Measurements from ENCODE around the gene C2orf49. TPM values are rescaled to one million over a fixed set of nuclear protein-coding genes. Genes with fewer than 3 reads are reported as not detected.

C2orf49 gene
- total RNA-seq, 4 donors from 2014 or later, result 16.9 to 30.0 (median 20.7) TPM

- no peak for ATAC-seq
- H3K4me3 ChIP-seq, result no peak overlapping the region
- H3K36me3 ChIP-seq, result peaks cover 0 to 7% of the 10 kb centered on the region in 2 donors
- H3K27me3 ChIP-seq, result no peaks in the 10 kb centered on the region
- TF ChIP-seq POLR2A (IDR thresholded peaks at IDR 0.05), result no peak
- no peak for TF ChIP-seq CTCF (IDR thresholded peaks at IDR 0.05)
- TF ChIP-seq POLR2AphosphoS5 (IDR thresholded peaks at IDR 0.05), result no peak
- no peak for TF ChIP-seq EP300 (IDR thresholded peaks at IDR 0.05)
- 6 to 62% methylated on average over 2 to 7 of the region's 7 CpGs for WGBS, 2 donors (ENCODE audit: low coverage in 1 of 2)
- no peaks in the 10 kb centered on the region for H3K9me3 ChIP-seq
- peak overlapping the region in 1 of 4 donors; percentile 1 for H3K27ac ChIP-seq
- peaks cover 0 to 43% (median 0%) of the 10 kb centered on the region in 3 donors for H3K4me1 ChIP-seq
Observed at GRCh38 chr2:105320651-105321215, 16.6 kb upstream of the C2orf49 start.

DNA sequence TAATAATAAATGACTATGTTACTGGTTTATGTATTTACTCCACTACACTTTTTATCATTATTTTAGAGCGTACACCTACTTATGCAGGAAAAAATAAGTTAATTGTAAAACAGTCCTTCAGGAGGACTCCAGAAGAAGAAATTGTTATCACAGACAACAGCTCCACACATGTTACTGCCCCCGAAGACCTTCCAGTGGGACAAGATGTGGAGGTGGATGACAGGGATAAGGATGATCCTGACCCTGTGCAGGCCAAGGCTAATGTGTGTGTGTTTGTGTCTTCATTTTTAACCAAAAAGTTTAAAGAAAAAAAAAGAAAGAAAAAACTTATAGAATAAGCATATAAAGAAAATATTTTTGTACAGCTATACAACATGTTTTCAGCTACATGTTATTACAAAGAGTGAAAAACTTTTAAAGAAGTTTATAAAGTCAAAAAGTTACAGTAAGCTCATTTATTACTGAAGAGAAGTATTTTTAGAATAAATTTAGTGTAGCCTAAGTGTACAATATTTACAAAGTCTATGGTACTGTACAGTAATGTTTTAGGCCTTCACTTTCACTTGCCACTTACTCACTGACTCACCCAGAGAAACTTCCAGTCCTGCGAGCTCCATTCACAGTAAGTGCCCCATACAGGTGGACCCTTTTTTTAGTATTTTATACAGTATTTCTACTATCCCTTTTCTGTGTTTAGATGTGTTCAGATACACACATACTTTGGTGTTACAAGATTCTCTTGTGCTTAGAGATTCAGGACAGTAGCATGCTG, 15.3 kb upstream of the C2orf49 start:
- no peak overlapping the region for H3K4me3 ChIP-seq
- H3K9me3 ChIP-seq, result no peaks in the 10 kb centered on the region
- WGBS, 2 donors (ENCODE audit: low coverage in 1 of 2), result 77 to 91% methylated on average over 3 of the region's 3 CpGs
- H3K4me1 ChIP-seq, result peaks cover 0 to 50% (median 0%) of the 10 kb centered on the region in 3 donors
- no peak for TF ChIP-seq POLR2AphosphoS5 (IDR thresholded peaks at IDR 0.05)
- H3K36me3 ChIP-seq, result peaks cover 0 to 7% of the 10 kb centered on the region in 2 donors
- no peak for ATAC-seq
- H3K27me3 ChIP-seq, result no peaks in the 10 kb centered on the region
- no peak overlapping the region for H3K27ac ChIP-seq

DNA sequence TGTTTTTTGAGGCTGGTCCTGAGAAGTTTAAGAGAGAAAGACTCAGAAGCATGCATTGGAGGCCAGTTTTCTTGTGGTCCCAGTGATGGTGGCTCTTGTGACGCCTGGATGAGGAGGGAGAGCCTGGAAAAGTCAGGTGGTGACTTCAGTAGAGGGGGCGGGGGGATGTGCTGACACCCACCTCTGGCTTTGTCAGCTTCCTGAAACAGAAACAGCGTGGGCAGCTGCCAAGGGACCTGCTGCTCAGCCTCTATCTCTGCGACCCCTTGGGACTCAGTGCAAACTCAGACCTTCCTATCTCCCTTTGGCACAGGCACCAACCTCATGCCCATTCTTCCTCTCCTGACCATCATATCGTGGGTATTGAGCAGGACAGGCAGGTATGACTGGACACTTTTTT, 14.2 kb upstream of the C2orf49 start:
- no peak overlapping the region for H3K27ac ChIP-seq
- H3K4me3 ChIP-seq, result no peak overlapping the region
- ATAC-seq, result no peak
- 58 to 86% methylated on average over 1 to 4 of the region's 5 CpGs for WGBS, 2 donors (ENCODE audit: low coverage in 1 of 2)
- no peaks in the 10 kb centered on the region for H3K9me3 ChIP-seq
- no peak for TF ChIP-seq POLR2A (IDR thresholded peaks at IDR 0.05)
- no peak for TF ChIP-seq EP300 (IDR thresholded peaks at IDR 0.05)
- no peak for TF ChIP-seq CTCF (IDR thresholded peaks at IDR 0.05)
- no peak for TF ChIP-seq POLR2AphosphoS5 (IDR thresholded peaks at IDR 0.05)
- no peaks in the 10 kb centered on the region for H3K27me3 ChIP-seq
- peaks cover 0 to 7% of the 10 kb centered on the region in 2 donors for H3K36me3 ChIP-seq
- peaks cover 0 to 60% (median 1%) of the 10 kb centered on the region in 3 donors for H3K4me1 ChIP-seq

- Histone ChIP-seq H3K27ac (no peak overlapping the region), H3K4me3 (no peak overlapping the region), H3K27me3 (no peaks in the 10 kb centered on the region), H3K36me3 (peaks cover 0 to 7% of the 10 kb centered on the region in 2 donors), H3K4me1 (peaks cover 0 to 62% (median 7%) of the 10 kb centered on the region in 3 donors), H3K9me3 (no peaks in the 10 kb centered on the region)
- ATAC-seq, result no peak
- TF ChIP-seq POLR2A (IDR thresholded peaks at IDR 0.05) (no peak), EP300 (IDR thresholded peaks at IDR 0.05) (no peak)
- WGBS, 2 donors (ENCODE audit: low coverage in 1 of 2), result 73 to 87% methylated on average over 4 of the region's 4 CpGs
Observed at GRCh38 chr2:105324101-105324500, 13.2 kb upstream of the C2orf49 start.

DNA sequence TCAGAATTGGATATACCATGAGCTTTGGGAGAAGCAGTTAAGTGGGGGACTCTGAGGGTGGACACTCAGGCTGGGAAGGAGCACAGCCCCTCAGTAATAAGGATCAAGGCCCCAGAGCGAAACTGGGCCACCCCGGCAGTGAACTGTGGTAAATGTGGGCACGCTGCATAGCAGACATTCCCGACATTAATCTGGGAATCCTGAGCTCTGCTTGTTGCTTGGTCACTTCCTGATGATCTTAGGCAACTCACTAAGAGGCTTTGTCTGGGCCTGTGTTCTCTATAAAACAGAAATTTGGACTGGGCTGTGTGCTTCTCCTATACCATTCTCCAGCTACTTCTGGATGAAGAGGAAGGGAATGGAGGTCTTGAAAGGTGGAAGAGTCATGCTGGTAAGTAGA, 12.6 kb upstream of the C2orf49 start:
- TF ChIP-seq POLR2A (IDR thresholded peaks at IDR 0.05), result no peak
- no peak for TF ChIP-seq CTCF (IDR thresholded peaks at IDR 0.05)
- no peak for TF ChIP-seq EP300 (IDR thresholded peaks at IDR 0.05)
- TF ChIP-seq POLR2AphosphoS5 (IDR thresholded peaks at IDR 0.05), result no peak
- 73% methylated on average over 3 of the region's 4 CpGs; no CpG with 5 or more reads in 1 of the 2 donors for WGBS, 2 donors (ENCODE audit: low coverage in 1 of 2)
- no peak overlapping the region for H3K27ac ChIP-seq
- H3K9me3 ChIP-seq, result no peaks in the 10 kb centered on the region
- no peak for ATAC-seq
- H3K4me1 ChIP-seq, result peaks cover 0 to 61% (median 7%) of the 10 kb centered on the region in 3 donors
- no peak overlapping the region for H3K4me3 ChIP-seq
- H3K27me3 ChIP-seq, result no peaks in the 10 kb centered on the region
- H3K36me3 ChIP-seq, result peaks cover 0 to 7% of the 10 kb centered on the region in 2 donors
